GM18861 (cell line): ENCODE results near the gene NES.

Experiments
- ATAC-seq: cut with Tn5 transposase; IDR thresholded peaks from one replicate; pipeline ENCODE4 v1.9.1; 2021; ENCODE audit not compliant: unreplicated experiment

Gene NES

DNA sequence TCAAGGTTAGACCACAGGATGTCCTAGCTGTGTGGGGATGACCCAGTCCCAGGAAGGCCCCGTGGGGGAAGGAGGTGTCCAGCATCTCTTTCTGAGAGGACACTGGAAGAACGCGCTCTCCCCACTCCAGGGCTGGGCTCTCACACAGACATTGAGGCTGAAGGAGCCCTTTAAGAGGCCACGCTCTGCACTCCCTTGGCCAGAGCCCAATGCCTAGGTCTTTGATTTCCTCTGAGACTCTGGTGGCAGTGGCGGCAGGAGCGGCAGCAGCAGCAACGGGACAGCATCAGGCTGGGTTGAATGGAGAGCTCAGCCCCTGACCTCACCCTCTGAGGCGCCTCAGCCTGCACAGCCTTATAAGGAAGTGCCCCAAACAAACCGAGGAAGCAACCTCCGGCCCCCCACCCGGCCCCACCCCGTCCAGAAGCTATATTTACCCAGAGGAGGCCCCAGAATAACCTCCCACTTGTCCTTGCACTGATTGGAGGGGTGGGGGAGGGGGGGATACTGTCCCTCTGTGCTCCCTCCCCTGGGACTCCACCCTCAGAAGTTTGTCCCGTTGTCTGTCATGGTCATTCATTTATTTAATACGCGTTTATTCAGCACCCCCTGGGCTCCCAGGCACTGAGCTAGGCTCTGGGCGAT lies 12.3 kb downstream of the NES start:
- no peak for ATAC-seq

DNA sequence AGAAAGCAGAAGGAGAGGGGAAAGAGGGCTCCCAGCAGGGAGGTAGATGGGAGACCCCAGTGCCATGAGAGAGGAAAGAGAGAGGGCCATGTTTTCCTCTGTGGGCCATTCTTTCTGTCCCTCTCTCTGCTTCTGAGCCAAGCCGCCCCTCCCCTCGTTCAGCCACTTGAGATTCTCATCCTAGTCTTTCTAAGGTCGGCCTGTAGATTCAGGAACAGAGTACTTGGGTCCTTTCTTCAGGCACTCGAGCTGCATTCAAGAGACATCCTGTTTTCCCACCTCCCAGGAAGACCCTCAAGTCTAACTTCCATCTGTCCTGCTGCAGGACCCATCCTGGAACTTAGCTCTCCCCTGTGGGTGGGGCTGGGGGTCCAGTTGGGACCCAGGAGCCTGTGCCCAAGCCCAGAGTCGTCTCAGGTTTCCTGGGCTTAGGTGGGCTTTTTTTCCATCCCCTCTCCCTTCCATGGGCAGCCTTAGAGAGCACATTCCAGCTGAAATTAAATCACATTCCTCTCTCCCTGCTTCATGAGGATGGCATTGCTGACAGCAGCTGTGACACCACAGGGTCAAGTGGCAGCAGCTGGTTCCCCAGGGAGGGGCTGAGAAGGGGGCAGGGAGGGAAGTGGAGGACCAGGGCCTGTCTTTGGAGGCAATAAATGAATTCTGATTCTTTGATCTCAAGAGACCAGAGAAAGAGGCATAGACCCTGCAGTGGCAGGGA lies 13.0 kb downstream of the NES start:
- no peak for ATAC-seq

DNA sequence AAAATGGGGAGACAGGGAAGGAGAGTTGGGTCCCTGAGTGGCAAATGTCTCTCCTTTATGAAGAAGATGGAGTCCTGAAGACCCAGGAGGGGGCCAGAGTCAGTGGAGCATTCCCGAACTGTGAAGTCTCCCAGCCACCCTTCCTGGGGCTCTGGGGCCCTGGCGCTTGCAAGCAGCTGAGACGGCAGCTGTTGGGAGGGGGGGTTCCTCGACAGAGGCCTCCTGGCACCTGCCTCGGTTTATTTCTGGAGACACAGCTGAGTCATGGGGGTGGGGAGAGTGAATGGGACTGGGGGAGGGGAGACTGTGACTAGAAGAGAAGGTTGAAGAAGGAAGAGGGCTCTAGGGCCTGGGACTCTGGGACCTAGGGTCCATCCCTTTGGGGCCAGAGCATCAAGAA lies 14.0 kb downstream of the NES start:
- no peak for ATAC-seq

DNA sequence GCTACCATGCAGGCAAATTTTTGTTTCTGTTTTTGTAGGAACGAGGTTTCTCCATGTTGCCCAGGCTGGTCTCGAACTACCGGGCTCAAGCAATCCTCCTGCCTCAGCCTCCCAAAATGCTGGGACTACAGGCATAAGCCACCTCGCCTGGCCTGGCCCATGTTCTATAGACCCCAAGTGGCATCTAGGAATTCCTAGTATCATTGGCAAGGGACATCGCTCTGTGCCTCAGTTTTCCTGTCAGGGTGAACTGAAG lies 14.5 kb downstream of the NES start:
- no peak for ATAC-seq

DNA sequence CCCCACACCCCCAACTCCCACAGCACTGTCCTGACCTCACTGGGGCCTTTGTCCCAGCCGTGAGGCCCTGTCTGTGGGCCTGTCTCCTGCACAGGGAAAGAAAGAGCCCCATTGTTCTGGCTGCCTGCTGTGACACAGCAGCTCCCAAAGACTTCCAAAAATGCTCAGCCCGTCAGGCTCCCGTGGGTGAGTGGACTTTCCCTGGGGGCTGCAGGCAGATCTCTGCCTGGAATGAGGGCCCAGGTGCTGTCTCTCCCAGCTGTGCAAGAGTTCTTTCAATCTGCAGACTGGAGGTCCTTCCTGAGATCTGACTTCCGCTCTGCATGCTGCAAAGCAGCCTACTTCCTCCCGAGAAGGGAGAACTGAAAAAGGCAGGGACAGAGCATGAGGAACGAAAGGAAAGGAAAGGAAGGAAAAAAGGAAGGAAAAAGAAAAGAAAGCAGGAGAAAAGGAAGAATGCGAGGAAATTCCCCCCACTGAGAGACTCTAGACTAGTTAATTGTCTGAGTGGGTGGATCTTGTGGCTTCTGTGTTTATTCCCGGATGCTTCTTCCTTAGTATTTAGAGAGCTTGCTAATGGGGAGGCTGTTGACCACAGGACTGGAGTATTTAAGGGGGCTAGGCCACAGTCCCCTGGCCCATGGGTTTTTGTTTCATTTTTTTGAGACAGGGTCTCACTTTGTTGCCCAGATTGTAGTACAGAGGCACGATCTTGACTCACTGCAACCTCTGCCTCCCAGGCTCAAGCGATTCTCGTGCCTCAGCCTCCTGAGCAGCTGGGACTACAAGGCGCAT lies 15.0 kb downstream of the NES start:
- ATAC-seq: no peak

DNA sequence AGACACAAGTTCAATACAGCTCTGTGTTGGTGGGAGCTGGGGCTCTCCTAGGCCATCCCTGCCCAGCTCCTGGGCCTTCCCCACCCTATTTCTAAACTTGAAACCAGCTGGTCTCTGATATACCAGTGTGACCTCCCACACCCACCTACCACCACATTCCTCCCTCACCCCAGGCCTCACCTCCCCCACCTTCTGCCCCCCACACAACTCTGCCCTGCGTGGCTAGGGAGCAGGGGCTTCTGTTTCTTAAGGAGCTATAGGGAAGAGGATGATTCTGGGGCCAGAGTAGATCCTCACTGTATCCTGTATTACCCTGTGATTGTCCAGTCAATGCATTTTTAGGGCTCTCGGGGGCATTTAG lies 16.5 kb downstream of the NES start:
- peak; percentile 4 for ATAC-seq

DNA sequence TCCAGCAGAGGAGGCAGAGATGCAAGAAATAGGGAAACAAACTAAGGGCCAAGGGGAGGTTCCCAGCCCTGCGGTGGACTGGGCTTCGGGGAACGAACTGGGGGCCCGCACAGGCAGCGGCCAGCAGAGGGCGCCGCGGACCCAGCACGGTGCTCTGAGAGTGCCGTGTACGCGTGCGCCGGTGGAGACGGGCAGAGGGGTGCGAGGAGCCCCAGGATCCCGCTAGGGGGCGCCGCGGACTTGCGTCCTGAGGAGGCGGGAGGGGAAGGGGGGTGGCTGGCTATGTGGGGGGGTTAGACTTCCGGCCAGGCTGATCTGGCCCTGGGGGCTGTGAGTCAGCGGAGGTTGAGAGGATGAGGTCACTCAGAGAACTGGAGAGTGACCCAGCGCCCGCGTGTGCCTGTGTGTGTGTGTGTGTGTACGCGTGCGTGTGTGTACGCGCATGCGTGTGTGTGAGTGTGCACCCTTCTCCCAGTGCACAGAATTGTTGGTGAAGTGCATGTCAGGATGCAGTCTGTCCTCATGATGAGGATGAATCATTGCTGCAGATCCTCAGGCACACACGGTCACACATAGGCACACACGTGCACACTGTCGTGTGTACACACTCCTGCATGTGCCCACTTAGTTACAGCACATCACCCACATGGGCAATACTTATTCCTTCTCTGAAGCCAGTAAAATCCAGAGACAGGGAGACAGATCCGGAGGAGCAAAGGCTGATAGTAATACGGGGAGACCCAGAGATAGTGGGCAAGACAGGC lies 17.0 kb downstream of the NES start:
- ATAC-seq: peak; percentile 51

DNA sequence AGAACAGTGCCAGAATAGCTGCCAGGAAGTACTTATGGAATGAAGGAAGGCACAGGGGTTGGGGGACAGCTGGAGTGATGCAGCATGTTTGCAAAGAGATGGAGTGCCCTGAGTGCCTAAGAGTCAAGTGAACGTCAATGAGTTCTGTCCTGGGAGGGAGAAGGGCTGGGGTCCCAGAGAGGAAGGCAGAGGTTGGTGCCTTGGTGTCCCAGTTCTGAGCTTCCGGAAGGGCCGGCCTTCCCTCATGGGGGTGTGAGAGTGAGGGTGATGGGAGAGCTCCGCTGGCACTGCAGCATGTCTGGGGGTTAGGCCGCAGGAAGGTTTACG lies 17.6 kb downstream of the NES start:
- no peak for ATAC-seq

DNA sequence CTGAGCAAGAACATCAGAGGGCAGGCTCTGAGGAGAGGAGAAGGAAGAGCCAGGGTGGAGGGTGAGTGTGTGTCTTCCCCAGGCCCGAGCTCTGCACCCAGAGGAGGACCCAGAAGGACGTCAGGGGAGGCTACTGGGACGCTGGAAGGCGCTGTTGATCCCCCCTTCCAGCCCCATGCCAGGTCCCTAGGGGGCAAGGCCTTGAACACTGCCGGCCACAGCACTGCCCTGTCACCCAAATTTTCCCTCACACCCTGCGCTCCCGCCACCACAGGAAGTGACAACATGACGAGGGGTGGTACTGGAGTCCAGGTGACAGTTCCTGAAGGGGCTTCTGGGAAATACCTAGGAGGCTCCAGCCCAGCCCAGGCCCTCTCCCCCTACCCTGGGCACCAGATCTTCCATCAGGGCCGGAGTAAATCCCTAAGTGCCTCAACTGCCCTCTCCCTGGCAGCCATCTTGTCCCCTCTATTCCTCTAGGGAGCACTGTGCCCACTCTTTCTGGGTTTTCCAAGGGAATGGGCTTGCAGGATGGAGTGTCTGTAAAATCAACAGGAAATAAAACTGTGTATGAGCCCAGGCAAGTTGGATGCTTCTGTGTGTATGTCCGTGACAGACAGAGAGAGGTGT lies 18.1 kb downstream of the NES start:
- ATAC-seq: no peak

DNA sequence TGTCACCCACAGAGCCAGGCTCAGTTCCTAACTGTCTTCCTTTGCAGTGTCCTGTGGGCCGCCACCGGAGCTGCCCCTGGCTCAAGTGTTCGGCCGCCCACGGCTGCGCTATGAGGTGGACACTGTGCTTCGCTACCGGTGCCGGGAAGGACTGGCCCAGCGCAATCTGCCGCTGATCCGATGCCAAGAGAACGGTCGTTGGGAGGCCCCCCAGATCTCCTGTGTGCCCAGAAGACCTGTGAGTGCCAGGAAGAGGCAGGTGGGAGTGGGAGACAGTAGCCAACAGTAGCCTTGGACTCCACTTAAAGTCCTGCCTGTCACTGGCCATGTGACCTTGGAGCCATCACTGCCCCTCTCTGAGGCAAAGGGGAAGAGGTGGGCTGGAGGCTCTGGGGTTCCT lies 18.7 kb downstream of the NES start:
- no peak for ATAC-seq

DNA sequence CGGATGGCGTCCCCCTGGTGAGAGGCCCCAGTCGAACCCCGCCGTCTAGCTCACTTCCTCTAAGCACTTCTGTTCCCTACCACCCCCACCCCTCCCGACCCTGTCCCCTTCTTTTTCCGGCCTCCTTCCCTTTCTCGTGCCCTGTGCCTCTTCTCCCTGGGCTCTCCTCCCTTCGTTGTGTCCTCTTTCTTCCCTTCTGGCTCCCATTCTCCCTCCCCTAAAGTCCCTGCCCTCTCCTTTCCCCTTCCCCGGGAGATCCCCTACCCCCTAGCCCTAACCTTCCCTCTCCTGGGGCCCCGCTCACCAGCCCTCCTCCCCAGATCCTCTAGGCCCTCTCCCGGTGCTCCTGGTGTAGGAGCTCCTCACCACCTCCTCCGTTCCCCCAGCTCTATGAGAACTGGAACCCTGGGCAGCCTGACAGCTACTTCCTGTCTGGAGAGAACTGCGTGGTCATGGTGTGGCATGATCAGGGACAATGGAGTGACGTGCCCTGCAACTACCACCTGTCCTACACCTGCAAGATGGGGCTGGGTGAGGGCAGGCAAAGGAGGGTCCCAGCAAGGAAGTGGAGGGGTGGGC lies 19.4 kb downstream of the NES start:
- ATAC-seq: no peak

DNA sequence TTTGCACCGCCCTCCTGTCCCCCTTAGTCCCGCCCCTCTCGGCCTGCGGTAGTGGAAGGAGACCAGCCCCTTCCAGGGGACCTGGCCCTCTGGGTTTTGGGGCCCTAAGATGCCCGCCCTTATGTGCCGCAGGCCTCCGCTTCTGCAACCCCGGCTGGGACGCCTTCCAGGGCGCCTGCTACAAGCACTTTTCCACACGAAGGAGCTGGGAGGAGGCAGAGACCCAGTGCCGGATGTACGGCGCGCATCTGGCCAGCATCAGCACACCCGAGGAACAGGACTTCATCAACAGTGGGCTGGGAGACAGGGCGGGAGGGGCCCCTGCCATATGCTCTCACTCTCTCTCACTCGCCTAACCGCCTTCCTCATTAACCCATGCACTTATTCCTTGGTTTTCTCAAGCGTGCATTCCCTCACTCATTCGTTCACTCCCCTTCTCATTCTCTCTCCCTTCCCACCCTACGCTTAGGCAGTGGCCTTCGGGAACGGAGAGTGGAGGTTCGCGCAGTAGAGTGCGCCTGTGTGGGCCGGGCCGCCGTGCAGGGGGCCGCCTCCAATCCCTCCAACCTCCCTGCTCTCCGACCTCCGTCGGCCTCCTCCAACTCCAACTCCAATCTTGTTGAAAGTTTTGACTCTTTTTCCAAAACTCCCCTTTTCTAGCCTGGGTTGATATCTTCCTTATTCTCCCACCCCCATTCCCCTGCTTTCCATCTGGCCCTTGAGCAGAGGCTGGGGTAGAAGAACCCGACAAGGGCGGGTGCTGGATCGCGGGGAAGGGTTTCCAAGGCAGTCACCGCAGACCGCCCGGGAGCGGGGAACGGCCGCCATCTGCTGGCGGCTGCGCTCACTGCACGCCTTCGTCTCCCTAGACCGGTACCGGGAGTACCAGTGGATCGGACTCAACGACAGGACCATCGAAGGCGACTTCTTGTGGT lies 20.1 kb downstream of the NES start:
- no peak for ATAC-seq

DNA sequence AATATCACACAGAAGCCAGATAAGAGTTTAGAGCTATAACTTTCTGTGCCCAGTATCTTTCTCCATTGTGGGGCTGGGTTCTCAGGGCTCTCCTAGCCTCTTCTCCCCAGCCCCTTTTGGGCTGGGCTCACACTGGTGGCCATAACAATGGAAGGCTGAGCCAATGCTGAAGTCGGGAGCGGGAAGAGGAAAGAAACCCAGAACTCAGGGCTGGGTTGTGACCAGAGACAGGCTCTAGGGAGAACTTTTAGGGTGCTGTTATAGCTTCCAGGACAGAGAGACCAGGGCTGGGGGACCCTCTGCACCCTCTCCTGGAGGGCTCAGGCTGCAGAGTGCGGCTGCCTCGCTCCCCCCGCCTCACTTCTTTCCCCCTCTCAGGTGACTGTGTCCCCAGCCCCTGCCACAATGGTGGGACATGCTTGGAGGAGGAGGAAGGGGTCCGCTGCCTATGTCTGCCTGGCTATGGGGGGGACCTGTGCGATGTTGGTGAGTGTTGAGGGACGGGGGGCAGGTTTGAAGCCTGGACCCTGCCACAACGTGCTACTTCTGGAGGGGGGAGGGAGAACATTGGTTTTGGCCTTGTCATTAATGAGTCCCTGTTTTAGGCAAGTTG lies 21.2 kb downstream of the NES start:
- no peak for ATAC-seq

DNA sequence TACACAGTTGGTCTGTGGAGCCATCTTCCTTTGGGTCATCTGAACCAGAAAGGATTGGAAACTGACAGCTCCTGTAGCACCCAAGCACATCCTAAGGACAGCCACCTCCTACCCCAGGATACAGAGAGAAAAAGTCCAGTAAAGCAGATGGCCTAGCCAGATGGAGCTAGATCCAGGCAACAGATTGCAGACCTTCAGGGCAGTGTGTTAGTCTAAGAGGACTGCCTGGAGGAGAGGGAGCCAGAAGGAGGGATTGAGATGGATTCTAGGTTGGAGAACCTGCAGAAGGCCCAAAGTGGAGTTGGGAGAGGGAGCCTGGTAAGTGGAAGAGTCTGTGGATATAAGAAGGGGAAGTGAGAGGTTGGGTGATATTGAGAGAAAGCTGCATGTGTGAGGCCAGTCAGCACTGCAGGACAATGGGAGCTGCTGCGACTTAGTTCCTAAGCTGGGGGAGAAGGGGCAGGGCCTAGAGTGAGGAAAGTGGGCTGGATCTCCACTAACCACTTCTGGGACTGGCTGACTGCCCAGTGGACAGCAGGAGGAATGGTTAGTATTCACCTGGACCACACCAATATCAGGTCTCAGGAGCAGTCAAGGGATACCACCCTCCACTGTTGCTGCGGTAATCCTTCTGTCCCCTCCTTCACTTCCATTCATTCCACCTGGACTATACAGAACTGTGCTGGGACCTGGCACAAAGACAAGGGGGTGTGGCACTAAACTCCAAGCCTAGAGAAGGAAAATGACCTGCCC lies 21.9 kb downstream of the NES start:
- ATAC-seq: no peak

DNA sequence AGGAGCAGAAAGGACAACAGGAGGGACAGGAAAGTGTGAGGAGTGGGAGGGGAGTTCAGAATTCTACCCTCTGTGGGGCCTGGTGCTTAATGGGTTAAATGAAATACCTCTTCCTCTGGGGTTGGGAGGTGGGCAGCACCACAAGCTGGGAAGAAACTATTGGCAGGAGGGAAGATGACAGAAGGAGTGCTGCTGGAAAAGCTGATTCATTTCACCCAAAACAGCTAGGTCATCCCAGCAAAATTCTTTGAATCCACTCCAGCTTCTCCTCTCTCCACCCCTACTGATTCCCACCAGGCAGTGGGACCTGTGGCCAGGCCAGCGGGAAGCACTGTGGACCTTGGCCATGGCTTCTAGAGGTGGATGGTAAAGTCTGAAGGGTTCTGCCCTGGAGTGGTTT lies 22.5 kb downstream of the NES start:
- no peak for ATAC-seq

DNA sequence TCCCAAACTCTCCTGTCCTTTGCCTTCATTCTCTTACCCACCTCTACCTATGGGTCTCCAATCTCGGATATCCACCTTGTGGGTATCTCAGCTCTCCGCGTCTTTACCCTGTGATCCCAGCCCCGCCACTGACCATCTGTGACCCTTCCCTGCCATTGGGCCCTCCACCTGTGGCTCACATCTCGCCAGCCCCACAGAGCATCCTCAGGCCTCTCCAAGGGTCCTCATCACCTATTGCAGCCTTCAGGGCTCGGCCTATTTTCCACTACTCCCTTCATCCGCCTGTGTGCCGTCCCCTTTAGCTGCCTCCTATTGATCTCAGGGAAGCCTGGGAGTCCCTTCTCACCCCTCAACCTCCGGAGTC lies 24.2 kb downstream of the NES start:
- no peak for ATAC-seq

DNA sequence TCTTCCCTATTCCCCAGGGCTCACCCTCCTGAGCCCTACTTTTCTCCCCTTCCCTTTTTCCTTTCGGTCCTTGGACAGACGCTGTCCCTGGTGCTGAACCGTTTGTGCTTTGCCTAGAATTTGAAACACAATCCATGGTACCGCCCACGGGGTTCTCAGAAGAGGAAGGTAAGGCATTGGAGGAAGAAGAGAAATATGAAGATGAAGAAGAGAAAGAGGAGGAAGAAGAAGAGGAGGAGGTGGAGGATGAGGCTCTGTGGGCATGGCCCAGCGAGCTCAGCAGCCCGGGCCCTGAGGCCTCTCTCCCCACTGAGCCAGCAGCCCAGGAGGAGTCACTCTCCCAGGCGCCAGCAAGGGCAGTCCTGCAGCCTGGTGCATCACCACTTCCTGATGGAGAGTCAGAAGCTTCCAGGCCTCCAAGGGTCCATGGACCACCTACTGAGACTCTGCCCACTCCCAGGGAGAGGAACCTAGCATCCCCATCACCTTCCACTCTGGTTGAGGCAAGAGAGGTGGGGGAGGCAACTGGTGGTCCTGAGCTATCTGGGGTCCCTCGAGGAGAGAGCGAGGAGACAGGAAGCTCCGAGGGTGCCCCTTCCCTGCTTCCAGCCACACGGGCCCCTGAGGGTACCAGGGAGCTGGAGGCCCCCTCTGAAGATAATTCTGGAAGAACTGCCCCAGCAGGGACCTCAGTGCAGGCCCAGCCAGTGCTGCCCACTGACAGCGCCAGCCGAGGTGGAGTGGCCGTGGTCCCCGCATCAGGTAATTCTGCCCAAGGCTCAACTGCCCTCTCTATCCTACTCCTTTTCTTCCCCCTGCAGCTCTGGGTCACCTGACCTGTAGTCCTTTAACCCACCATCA lies 24.8 kb downstream of the NES start:
- no peak for ATAC-seq

DNA sequence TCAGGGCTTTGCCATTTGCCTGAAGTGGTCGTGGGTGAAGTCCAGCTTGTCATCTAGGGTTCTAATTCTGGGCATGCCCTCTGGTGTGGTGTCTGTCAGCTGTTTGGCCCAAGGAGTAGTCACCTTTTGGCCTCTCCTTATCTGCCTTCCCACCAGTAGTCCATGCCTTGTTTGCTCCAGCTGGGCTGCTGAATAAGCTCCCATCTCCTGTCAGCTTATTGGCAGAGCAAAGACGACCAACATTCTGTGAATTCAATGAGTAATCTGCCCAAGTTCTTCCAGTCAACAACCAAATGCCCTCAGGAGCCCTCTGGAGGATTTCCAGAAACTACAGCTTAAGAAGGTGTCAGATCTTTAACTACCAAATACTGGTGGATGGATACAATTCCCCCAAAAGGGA lies 28.3 kb downstream of the NES start:
- no peak for ATAC-seq
